NCI-H146 treated with DMSO at 0.1 percent for 48 hours (cell line): Measurements from ENCODE around the gene ZNF692.
"Not testable (repeated sequence)": the region's sequence is repeated elsewhere in the genome, so short reads cannot be mapped to it uniquely, and the experiment has no call there.

ENCODE experiments used
- DNase-seq: peaks from one replicate; lab custom pipeline; 2025; ENCODE audit not compliant: unreplicated experiment; lab: John Stamatoyannopoulos, UW

ZNF692 gene

GRCh38 chr1:248810000-248810726 is 48.7 kb downstream of the ZNF692 start:
- no peak for DNase-seq

- no peak for DNase-seq
Observed at GRCh38 chr1:248808876-248809275, 50.0 kb downstream of the ZNF692 start.

- no peak for DNase-seq
Observed at GRCh38 chr1:248807067-248807737, 51.7 kb downstream of the ZNF692 start.

- no peak for DNase-seq
Observed at GRCh38 chr1:248805876-248806275, 53.0 kb downstream of the ZNF692 start.

- DNase-seq = no peak
Observed at GRCh38 chr1:248804771-248805681, 53.9 kb downstream of the ZNF692 start.

GRCh38 chr1:248803501-248803900 is 55.4 kb downstream of the ZNF692 start:
- not testable (repeated sequence) for DNase-seq

GRCh38 chr1:248802454-248802853 is 56.4 kb downstream of the ZNF692 start:
- no peak for DNase-seq

- no peak for DNase-seq
Observed at GRCh38 chr1:248800459-248800858, 58.4 kb downstream of the ZNF692 start.
